ENCODE measurements around the gene TAS2R38.
A peak's percentile ranks its signal among the peaks of the same experiment; 100 is the strongest.

Gene TAS2R38

DNA sequence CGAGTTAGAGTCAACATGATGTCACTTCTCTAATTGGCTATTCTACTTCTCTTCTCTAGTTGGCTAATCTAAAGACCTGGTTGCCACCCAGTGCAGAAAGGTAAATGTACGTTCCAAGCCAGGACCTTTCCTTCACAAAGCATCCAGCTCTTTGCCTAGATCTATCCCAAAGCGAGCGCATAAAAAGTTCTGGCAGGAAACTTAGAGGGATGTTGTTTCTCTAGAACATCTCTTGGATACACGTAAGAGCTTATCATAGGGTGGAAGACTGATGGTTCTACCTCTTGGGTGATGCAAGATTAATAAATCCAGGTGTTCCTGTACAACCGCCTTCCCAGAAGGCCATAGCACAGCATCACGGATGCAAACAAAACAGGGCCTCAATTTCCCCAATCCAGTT lies at the start of gene TAS2R38:
Gene TAS2R38, minus strand, starts transcription at position 101 of the 400 bp plus-strand sequence. Its CDS starts 84 bp downstream, at position 17.
- H3K4me1 ChIP-seq (ENCODE audit: control insufficient read depth, insufficient read depth, low read length) = no peaks in the 10 kb centered on the region
- H3K4me3 ChIP-seq (ENCODE audit: low read length) = no peak within 1 kb of the TSS
- H3K9me3 ChIP-seq (ENCODE audit: control insufficient read depth, low read length) = no peaks in the 10 kb centered on the region
- no peak for DNase-seq (ENCODE audit: low read depth)
- H3K9ac ChIP-seq (ENCODE audit: low read length) = no peak within 1 kb of the TSS
- no peaks in the 10 kb centered on the region for H3K36me3 ChIP-seq (ENCODE audit: control insufficient read depth, insufficient read depth, low read length, severe bottlenecking)
- no peaks in the 10 kb centered on the region for H3K27me3 ChIP-seq (replicated peaks; ENCODE audit: control insufficient read depth, insufficient read depth, low read length)

GRCh38 chr7:142018154-142018553 lies 44.6 kb upstream of the TAS2R38 start:
- Histone ChIP-seq H3K9me3 (ENCODE audit: control insufficient read depth, low read length) (no peaks in the 10 kb centered on the region), H3K4me1 (ENCODE audit: control insufficient read depth, insufficient read depth, low read length) (no peaks in the 10 kb centered on the region), H3K27me3 (replicated peaks; ENCODE audit: control insufficient read depth, insufficient read depth, low read length) (no peaks in the 10 kb centered on the region), H3K9ac (ENCODE audit: low read length) (no peak overlapping the region), H3K4me3 (ENCODE audit: low read length) (no peak overlapping the region), H3K36me3 (ENCODE audit: control insufficient read depth, insufficient read depth, low read length, severe bottlenecking) (no peaks in the 10 kb centered on the region)
- no peak for DNase-seq (ENCODE audit: low read depth)

DNA sequence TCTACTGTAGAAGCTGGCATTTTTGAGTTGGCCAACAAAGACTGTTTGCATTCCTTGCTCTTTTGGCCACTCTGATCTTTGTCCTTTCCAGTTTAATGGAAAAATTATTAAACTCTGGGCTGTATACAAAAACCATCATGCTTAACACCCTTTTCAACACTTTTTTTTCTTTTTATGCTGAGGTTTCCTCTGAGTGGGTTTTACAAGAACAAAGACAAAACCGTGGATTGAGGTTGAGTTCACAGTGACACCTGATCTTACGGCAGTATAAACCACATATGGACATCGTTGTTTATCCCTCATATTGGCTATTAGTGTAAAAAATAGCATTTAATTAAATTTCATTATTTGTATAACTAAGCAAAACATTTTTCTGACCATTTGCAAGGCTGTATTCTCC lies 43.9 kb upstream of the TAS2R38 start:
- no peak overlapping the region for H3K9ac ChIP-seq (ENCODE audit: low read length)
- H3K27me3 ChIP-seq (replicated peaks; ENCODE audit: control insufficient read depth, insufficient read depth, low read length) = no peaks in the 10 kb centered on the region
- no peaks in the 10 kb centered on the region for H3K9me3 ChIP-seq (ENCODE audit: control insufficient read depth, low read length)
- no peaks in the 10 kb centered on the region for H3K4me1 ChIP-seq (ENCODE audit: control insufficient read depth, insufficient read depth, low read length)
- H3K4me3 ChIP-seq (ENCODE audit: low read length) = no peak overlapping the region
- no peak for DNase-seq (ENCODE audit: low read depth)
- no peaks in the 10 kb centered on the region for H3K36me3 ChIP-seq (ENCODE audit: control insufficient read depth, insufficient read depth, low read length, severe bottlenecking)

GRCh38 chr7:142012825-142013511 lies 39.4 kb upstream of the TAS2R38 start:
- H3K36me3 ChIP-seq (ENCODE audit: control insufficient read depth, insufficient read depth, low read length, severe bottlenecking) = no peaks in the 10 kb centered on the region
- H3K4me3 ChIP-seq (ENCODE audit: low read length) = no peak overlapping the region
- H3K9me3 ChIP-seq (ENCODE audit: control insufficient read depth, low read length) = no peaks in the 10 kb centered on the region
- no peaks in the 10 kb centered on the region for H3K4me1 ChIP-seq (ENCODE audit: control insufficient read depth, insufficient read depth, low read length)
- DNase-seq (ENCODE audit: low read depth) = peak; percentile 20
- H3K27me3 ChIP-seq (replicated peaks; ENCODE audit: control insufficient read depth, insufficient read depth, low read length) = no peaks in the 10 kb centered on the region
- H3K9ac ChIP-seq (ENCODE audit: low read length) = no peak overlapping the region

GRCh38 chr7:142010952-142011548 lies 37.5 kb upstream of the TAS2R38 start:
- Histone ChIP-seq H3K9me3 (ENCODE audit: control insufficient read depth, low read length) (no peaks in the 10 kb centered on the region), H3K9ac (ENCODE audit: low read length) (no peak overlapping the region), H3K27me3 (replicated peaks; ENCODE audit: control insufficient read depth, insufficient read depth, low read length) (no peaks in the 10 kb centered on the region), H3K4me1 (ENCODE audit: control insufficient read depth, insufficient read depth, low read length) (no peaks in the 10 kb centered on the region), H3K36me3 (ENCODE audit: control insufficient read depth, insufficient read depth, low read length, severe bottlenecking) (no peaks in the 10 kb centered on the region), H3K4me3 (ENCODE audit: low read length) (no peak overlapping the region)
- no peak for DNase-seq (ENCODE audit: low read depth)

GRCh38 chr7:142009187-142009586 lies 35.6 kb upstream of the TAS2R38 start:
- Histone ChIP-seq H3K36me3 (ENCODE audit: control insufficient read depth, insufficient read depth, low read length, severe bottlenecking) (no peaks in the 10 kb centered on the region), H3K9me3 (ENCODE audit: control insufficient read depth, low read length) (no peaks in the 10 kb centered on the region), H3K9ac (ENCODE audit: low read length) (no peak overlapping the region), H3K27me3 (replicated peaks; ENCODE audit: control insufficient read depth, insufficient read depth, low read length) (no peaks in the 10 kb centered on the region), H3K4me1 (ENCODE audit: control insufficient read depth, insufficient read depth, low read length) (no peaks in the 10 kb centered on the region), H3K4me3 (ENCODE audit: low read length) (no peak overlapping the region)
- DNase-seq (ENCODE audit: low read depth) = no peak

DNA sequence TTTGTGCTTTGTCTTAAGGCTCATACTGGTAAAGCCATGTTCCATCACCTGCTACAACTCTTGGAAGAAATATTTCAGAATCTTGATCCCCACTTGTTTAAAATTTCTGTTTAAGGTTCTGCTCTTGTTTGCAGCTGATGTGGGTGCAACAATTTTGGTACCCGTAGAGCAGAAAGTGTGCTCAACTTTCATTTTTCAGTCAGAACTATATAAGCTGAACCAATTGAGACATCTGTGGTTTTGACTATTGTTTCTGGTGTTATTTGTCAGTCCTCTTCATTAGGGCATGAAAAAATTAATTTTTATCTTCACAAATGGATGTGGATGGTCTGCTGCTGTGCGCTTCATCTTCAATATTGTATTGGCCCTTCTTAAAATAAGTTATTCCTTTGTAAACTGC lies 33.0 kb upstream of the TAS2R38 start:
- Histone ChIP-seq H3K4me3 (ENCODE audit: low read length) (no peak overlapping the region), H3K9me3 (ENCODE audit: control insufficient read depth, low read length) (no peaks in the 10 kb centered on the region), H3K27me3 (replicated peaks; ENCODE audit: control insufficient read depth, insufficient read depth, low read length) (no peaks in the 10 kb centered on the region), H3K9ac (ENCODE audit: low read length) (no peak overlapping the region), H3K4me1 (ENCODE audit: control insufficient read depth, insufficient read depth, low read length) (no peaks in the 10 kb centered on the region), H3K36me3 (ENCODE audit: control insufficient read depth, insufficient read depth, low read length, severe bottlenecking) (no peaks in the 10 kb centered on the region)
- no peak for DNase-seq (ENCODE audit: low read depth)

- Histone ChIP-seq H3K9me3 (ENCODE audit: control insufficient read depth, low read length) (no peaks in the 10 kb centered on the region), H3K9ac (ENCODE audit: low read length) (no peak overlapping the region), H3K27me3 (replicated peaks; ENCODE audit: control insufficient read depth, insufficient read depth, low read length) (no peaks in the 10 kb centered on the region), H3K4me1 (ENCODE audit: control insufficient read depth, insufficient read depth, low read length) (no peaks in the 10 kb centered on the region), H3K36me3 (ENCODE audit: control insufficient read depth, insufficient read depth, low read length, severe bottlenecking) (no peaks in the 10 kb centered on the region), H3K4me3 (ENCODE audit: low read length) (no peak overlapping the region)
- no peak for DNase-seq (ENCODE audit: low read depth)
Observed at GRCh38 chr7:142002179-142002578, 28.6 kb upstream of the TAS2R38 start.

DNA sequence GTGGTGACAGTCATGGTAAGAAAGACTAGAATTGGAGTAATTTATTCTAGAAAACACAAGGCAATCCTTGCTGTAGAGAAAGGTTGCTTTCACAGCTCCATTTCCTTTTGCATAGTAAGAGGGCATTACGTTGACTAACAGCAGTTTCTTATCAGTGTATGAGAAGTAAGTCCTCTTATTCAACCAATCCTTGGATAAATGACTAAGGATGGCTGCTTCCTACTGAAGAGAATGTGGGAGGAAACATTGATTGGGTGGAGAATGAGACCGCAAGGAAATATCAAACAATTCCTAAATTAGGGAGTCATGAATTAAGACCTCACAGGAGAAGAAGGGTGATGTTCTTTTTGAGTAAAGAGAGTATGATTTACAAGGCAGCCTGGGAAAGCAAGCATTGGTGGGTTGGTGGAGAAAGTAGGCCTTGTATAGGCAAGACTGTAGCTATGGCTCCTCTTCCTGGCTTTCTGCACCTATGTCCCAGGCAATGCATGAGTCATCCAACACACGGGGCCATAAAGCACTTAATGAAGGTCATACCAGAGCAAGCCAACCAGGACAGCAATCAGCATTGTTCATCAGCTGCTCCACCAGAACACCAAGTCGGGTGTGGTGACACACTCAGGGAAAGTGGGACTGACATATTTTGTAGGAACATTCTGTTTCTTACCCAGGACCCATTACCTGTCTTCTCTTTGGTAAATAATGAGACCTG lies 27.7 kb upstream of the TAS2R38 start:
- no peaks in the 10 kb centered on the region for H3K9me3 ChIP-seq (ENCODE audit: control insufficient read depth, low read length)
- H3K27me3 ChIP-seq (replicated peaks; ENCODE audit: control insufficient read depth, insufficient read depth, low read length) = no peaks in the 10 kb centered on the region
- H3K36me3 ChIP-seq (ENCODE audit: control insufficient read depth, insufficient read depth, low read length, severe bottlenecking) = no peaks in the 10 kb centered on the region
- no peak overlapping the region for H3K4me3 ChIP-seq (ENCODE audit: low read length)
- H3K9ac ChIP-seq (ENCODE audit: low read length) = no peak overlapping the region
- no peak for DNase-seq (ENCODE audit: low read depth)
- H3K4me1 ChIP-seq (ENCODE audit: control insufficient read depth, insufficient read depth, low read length) = no peaks in the 10 kb centered on the region

GRCh38 chr7:142000244-142000643 lies 26.7 kb upstream of the TAS2R38 start:
- Histone ChIP-seq H3K9ac (ENCODE audit: low read length) (no peak overlapping the region), H3K4me1 (ENCODE audit: control insufficient read depth, insufficient read depth, low read length) (no peaks in the 10 kb centered on the region), H3K9me3 (ENCODE audit: control insufficient read depth, low read length) (no peaks in the 10 kb centered on the region), H3K4me3 (ENCODE audit: low read length) (no peak overlapping the region), H3K27me3 (replicated peaks; ENCODE audit: control insufficient read depth, insufficient read depth, low read length) (no peaks in the 10 kb centered on the region), H3K36me3 (ENCODE audit: control insufficient read depth, insufficient read depth, low read length, severe bottlenecking) (no peaks in the 10 kb centered on the region)
- no peak for DNase-seq (ENCODE audit: low read depth)

DNA sequence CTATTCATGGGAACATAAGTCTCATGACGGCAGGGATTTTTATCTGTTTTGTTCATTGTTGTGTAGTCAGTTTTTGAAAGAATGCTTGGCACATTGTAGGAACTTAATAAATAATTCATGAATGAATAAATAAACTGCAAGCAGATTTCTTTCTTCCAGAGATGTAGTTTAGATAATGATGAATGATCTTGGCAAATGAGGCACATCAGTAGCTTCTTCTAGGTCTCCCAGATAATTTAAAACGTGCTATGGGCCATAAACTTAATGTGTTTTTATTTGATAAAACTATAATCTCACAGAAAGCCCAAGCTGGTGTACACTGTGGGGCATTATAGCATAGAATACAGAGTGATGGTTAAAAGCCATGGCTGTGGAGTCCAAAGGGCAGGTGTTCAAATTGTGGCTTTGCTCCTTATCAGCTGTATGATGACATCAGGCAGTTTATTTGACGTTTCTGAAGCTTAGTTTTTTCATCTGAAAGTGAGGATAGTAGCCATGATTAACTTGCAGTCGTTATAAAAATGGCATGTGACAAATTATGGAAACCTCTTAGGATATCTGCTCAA lies 25.6 kb upstream of the TAS2R38 start:
- H3K4me1 ChIP-seq (ENCODE audit: control insufficient read depth, insufficient read depth, low read length) = no peaks in the 10 kb centered on the region
- no peak overlapping the region for H3K9ac ChIP-seq (ENCODE audit: low read length)
- no peaks in the 10 kb centered on the region for H3K9me3 ChIP-seq (ENCODE audit: control insufficient read depth, low read length)
- no peaks in the 10 kb centered on the region for H3K27me3 ChIP-seq (replicated peaks; ENCODE audit: control insufficient read depth, insufficient read depth, low read length)
- H3K36me3 ChIP-seq (ENCODE audit: control insufficient read depth, insufficient read depth, low read length, severe bottlenecking) = no peaks in the 10 kb centered on the region
- no peak for DNase-seq (ENCODE audit: low read depth)
- H3K4me3 ChIP-seq (ENCODE audit: low read length) = no peak overlapping the region
